ENCODE results near the gene MTA3.
"Not testable (repeated sequence)": the region's sequence is repeated elsewhere in the genome, so short reads cannot be mapped to it uniquely, and the experiment has no call there.

The MTA3 gene

DNA sequence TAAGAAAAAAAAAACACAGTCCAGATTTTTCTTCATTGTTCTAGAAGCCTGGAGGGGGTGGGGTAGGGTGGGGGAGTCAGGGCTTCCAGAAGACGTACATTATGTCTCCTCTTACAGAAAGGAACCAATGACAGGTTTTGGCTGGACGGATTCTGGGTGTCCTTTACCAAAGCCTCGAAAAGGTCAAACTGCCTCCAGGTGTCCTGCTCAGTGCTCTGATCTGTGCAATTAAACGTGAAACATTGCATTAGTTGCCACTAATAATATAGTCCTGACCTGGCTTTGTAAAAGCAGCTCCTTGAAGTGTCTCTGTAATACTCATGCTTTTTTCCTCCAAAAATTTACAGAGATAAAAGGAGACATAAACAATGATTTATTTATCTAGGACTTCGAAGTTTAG lies 11.1 kb upstream of the MTA3 start:
- TF ChIP-seq, protein P1, sequence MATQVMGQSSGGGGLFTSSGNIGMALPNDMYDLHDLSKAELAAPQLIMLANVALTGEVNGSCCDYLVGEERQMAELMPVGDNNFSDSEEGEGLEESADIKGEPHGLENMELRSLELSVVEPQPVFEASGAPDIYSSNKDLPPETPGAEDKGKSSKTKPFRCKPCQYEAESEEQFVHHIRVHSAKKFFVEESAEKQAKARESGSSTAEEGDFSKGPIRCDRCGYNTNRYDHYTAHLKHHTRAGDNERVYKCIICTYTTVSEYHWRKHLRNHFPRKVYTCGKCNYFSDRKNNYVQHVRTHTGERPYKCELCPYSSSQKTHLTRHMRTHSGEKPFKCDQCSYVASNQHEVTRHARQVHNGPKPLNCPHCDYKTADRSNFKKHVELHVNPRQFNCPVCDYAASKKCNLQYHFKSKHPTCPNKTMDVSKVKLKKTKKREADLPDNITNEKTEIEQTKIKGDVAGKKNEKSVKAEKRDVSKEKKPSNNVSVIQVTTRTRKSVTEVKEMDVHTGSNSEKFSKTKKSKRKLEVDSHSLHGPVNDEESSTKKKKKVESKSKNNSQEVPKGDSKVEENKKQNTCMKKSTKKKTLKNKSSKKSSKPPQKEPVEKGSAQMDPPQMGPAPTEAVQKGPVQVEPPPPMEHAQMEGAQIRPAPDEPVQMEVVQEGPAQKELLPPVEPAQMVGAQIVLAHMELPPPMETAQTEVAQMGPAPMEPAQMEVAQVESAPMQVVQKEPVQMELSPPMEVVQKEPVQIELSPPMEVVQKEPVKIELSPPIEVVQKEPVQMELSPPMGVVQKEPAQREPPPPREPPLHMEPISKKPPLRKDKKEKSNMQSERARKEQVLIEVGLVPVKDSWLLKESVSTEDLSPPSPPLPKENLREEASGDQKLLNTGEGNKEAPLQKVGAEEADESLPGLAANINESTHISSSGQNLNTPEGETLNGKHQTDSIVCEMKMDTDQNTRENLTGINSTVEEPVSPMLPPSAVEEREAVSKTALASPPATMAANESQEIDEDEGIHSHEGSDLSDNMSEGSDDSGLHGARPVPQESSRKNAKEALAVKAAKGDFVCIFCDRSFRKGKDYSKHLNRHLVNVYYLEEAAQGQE (IDR thresholded peaks at IDR 0.05; ENCODE audit: insufficient replicate concordance, low read depth), result no peak
- TF ChIP-seq POLR2AphosphoS5 (IDR thresholded peaks at IDR 0.05; ENCODE audit: low read depth) (no peak), GABPA (IDR thresholded peaks at IDR 0.05; ENCODE audit: low read depth) (no peak), SPI1 (IDR thresholded peaks at IDR 0.05; ENCODE audit: borderline replicate concordance, low read depth) (no peak)
- TF ChIP-seq, protein P2, sequence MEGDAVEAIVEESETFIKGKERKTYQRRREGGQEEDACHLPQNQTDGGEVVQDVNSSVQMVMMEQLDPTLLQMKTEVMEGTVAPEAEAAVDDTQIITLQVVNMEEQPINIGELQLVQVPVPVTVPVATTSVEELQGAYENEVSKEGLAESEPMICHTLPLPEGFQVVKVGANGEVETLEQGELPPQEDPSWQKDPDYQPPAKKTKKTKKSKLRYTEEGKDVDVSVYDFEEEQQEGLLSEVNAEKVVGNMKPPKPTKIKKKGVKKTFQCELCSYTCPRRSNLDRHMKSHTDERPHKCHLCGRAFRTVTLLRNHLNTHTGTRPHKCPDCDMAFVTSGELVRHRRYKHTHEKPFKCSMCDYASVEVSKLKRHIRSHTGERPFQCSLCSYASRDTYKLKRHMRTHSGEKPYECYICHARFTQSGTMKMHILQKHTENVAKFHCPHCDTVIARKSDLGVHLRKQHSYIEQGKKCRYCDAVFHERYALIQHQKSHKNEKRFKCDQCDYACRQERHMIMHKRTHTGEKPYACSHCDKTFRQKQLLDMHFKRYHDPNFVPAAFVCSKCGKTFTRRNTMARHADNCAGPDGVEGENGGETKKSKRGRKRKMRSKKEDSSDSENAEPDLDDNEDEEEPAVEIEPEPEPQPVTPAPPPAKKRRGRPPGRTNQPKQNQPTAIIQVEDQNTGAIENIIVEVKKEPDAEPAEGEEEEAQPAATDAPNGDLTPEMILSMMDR (IDR thresholded peaks at IDR 0.05; ENCODE audit: insufficient read depth, low read length), result no peak
- no peak for DNase-seq (ENCODE audit: low read depth in 1 of 2, low spot score in 1 of 2)
- Histone ChIP-seq H3K27ac (replicated peaks) (no peak overlapping the region), H3K27me3 (ENCODE audit: insufficient read depth, poor library complexity, severe bottlenecking) (no peaks in the 10 kb centered on the region), H3K4me3 (replicated peaks; ENCODE audit: insufficient read depth, low read length) (no peak overlapping the region)

DNA sequence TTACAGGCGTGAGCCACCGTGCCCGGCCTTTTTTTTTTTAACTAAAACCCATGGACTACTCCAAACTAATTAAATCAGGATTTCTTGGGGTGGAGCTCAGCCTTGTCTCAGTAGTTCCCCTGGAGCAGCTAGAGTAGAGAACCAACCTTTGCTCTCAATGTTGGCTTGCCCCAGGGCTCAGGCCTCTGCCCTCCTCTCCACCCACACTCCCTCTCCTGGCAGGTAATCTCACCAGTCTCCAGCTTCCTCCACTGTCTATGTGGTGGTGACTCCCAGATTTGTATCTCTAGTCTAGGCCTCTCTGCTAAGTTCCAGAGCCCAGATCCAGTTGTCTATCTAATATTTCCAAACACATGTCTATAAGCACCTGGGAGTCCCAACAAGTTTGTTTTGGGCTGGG lies 9.6 kb upstream of the MTA3 start:
- no peak for DNase-seq (ENCODE audit: low read depth in 1 of 2, low spot score in 1 of 2)
- H3K4me3 ChIP-seq (replicated peaks; ENCODE audit: insufficient read depth, low read length), result no peak overlapping the region
- H3K27me3 ChIP-seq (ENCODE audit: insufficient read depth, poor library complexity, severe bottlenecking), result no peaks in the 10 kb centered on the region
- TF ChIP-seq GABPA (IDR thresholded peaks at IDR 0.05; ENCODE audit: low read depth) (no peak), POLR2AphosphoS5 (IDR thresholded peaks at IDR 0.05; ENCODE audit: low read depth) (no peak), SPI1 (IDR thresholded peaks at IDR 0.05; ENCODE audit: borderline replicate concordance, low read depth) (no peak)
- TF ChIP-seq, protein P1 (IDR thresholded peaks at IDR 0.05; ENCODE audit: insufficient replicate concordance, low read depth), result no peak
- TF ChIP-seq, protein P2 (IDR thresholded peaks at IDR 0.05; ENCODE audit: insufficient read depth, low read length), result no peak
- no peak overlapping the region for H3K27ac ChIP-seq (replicated peaks)

DNA sequence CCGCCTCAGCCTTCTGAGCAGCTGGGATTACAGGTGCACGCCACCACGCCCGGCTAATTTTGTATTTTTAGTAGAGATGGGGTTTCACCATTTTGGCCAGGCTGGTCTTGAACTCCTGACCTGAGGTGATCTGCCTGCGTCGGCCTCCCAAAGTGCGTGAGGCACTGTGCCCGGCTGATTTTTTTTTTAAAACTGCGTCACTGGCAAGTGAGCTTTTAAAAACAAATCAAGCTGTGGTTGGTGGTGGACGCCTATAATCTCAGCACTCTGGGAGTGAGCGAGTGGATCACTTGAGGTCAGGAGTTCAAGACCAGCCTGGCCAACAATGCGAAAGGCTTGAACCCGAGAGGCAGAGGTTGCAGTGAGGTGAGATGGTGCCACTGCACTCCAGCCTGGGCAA lies 8.3 kb upstream of the MTA3 start:
- H3K27me3 ChIP-seq (ENCODE audit: insufficient read depth, poor library complexity, severe bottlenecking); H3K27ac ChIP-seq (replicated peaks); DNase-seq (ENCODE audit: low read depth in 1 of 2, low spot score in 1 of 2); H3K4me3 ChIP-seq (replicated peaks; ENCODE audit: insufficient read depth, low read length): not testable (repeated sequence)

DNA sequence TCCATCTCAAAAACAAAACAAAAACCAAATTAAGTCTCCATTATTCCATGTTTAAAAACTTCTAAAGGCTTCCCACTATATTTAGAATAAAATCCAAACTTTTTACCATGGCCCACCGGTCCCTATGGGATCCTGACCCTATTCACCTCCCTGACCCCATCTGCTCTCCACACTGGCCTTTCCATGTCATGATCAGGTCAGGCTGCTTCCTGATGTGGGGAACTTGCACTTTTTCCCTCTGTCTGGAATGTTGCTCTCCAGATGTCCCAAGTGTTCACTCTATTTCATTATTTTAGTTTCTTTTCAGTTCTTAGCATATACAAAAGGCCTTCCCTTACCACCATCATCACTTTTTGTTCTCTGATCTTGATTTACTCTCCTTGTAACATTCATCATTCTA lies 7.5 kb upstream of the MTA3 start:
- Histone ChIP-seq H3K27me3 (ENCODE audit: insufficient read depth, poor library complexity, severe bottlenecking) (no peaks in the 10 kb centered on the region), H3K4me3 (replicated peaks; ENCODE audit: insufficient read depth, low read length) (no peak overlapping the region), H3K27ac (replicated peaks) (no peak overlapping the region)
- no peak for TF ChIP-seq POLR2AphosphoS5 (IDR thresholded peaks at IDR 0.05; ENCODE audit: low read depth)
- TF ChIP-seq, protein P1 (IDR thresholded peaks at IDR 0.05; ENCODE audit: insufficient replicate concordance, low read depth), result no peak
- TF ChIP-seq SPI1 (IDR thresholded peaks at IDR 0.05; ENCODE audit: borderline replicate concordance, low read depth), result no peak
- TF ChIP-seq, protein P2 (IDR thresholded peaks at IDR 0.05; ENCODE audit: insufficient read depth, low read length), result no peak
- TF ChIP-seq GABPA (IDR thresholded peaks at IDR 0.05; ENCODE audit: low read depth), result no peak
- no peak for DNase-seq (ENCODE audit: low read depth in 1 of 2, low spot score in 1 of 2)
